Measurements from ENCODE around the gene IKZF4.

GRCh38 chr12:56034586-56035332, 13.9 kb downstream of the IKZF4 start:
- no peak for TF ChIP-seq SIN3A (IDR thresholded peaks at IDR 0.05; ENCODE audit: low read depth, low read length)
- no peak for TF ChIP-seq MXI1 (IDR thresholded peaks at IDR 0.05; ENCODE audit: low read depth, low read length)
- no peak for TF ChIP-seq ASH2L (IDR thresholded peaks at IDR 0.05; ENCODE audit: borderline replicate concordance, low read depth)
- TF ChIP-seq HDAC2 (IDR thresholded peaks at IDR 0.05): no peak
- TF ChIP-seq CTCF (IDR thresholded peaks at IDR 0.05 in 2 of 3, conservative IDR thresholded peaks at IDR 0.05 in 1 of 3; ENCODE audit: control insufficient read depth in 2 of 3, extremely low read depth in 1 of 3, insufficient read depth in 1 of 3, low read depth in 3 of 3, low read length in 3 of 3): no peak
- no peak for TF ChIP-seq FOXK2 (IDR thresholded peaks at IDR 0.05)
- no peak for TF ChIP-seq REST (IDR thresholded peaks at IDR 0.05; ENCODE audit: low read depth, low read length)
- no peak for TF ChIP-seq CREM (IDR thresholded peaks at IDR 0.05; ENCODE audit: low read depth)
- TF ChIP-seq ZNF274 (IDR thresholded peaks at IDR 0.05; ENCODE audit: insufficient read depth, insufficient read length): no peak

Measured in GM12878 (cell line).